LNCAP (cell line): ENCODE data around the gene CARTPT.

Experiments used
- TF ChIP-seq, protein P1 (sequence below): fragments of 450-650 bp; IDR thresholded peaks from 2 replicates; pipeline ENCODE4 v1.5.1; 2017; ENCODE audit warnings: mild to moderate bottlenecking

The CARTPT gene

DNA sequence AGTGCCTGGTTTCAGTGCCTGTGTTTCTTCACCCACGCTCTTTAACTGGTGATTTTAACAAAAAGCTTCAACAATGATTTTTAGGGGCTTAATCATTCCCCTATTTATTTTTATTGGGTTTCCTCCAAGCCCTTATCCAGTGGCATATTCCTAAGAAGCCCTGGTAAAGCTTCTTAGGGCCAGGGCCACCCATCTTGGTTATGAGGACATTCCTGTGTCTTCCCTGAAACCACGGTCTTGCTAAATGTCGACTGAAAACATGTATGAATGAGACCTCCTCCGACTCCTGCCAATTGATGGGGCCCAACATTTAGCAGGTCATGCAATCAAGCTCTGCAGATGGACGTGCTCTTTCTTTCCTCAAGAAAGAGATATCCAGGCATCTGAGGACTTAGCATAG lies 13.7 kb upstream of the CARTPT start:
- TF ChIP-seq, protein P1, sequence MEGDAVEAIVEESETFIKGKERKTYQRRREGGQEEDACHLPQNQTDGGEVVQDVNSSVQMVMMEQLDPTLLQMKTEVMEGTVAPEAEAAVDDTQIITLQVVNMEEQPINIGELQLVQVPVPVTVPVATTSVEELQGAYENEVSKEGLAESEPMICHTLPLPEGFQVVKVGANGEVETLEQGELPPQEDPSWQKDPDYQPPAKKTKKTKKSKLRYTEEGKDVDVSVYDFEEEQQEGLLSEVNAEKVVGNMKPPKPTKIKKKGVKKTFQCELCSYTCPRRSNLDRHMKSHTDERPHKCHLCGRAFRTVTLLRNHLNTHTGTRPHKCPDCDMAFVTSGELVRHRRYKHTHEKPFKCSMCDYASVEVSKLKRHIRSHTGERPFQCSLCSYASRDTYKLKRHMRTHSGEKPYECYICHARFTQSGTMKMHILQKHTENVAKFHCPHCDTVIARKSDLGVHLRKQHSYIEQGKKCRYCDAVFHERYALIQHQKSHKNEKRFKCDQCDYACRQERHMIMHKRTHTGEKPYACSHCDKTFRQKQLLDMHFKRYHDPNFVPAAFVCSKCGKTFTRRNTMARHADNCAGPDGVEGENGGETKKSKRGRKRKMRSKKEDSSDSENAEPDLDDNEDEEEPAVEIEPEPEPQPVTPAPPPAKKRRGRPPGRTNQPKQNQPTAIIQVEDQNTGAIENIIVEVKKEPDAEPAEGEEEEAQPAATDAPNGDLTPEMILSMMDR: no peak

DNA sequence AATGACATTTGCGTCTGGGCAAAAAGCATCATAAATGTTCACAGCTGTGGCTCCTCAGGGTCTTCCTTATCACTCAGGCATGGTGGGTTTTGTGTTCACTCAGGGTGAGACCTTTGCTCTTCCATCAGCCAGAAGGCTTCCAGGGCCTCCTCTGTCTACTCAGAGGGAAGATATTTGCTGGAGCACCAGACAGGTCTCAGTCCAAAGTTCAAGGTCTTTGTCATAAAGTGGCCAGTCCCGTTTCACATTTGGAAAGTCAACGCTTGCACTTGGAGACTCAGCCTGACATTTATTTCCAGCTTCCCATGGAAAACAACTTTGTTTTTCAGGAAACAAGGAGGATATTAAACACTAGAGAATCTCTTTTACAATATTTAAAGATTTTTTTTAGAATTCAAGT lies 12.2 kb upstream of the CARTPT start:
- TF ChIP-seq, protein P1: no peak

DNA sequence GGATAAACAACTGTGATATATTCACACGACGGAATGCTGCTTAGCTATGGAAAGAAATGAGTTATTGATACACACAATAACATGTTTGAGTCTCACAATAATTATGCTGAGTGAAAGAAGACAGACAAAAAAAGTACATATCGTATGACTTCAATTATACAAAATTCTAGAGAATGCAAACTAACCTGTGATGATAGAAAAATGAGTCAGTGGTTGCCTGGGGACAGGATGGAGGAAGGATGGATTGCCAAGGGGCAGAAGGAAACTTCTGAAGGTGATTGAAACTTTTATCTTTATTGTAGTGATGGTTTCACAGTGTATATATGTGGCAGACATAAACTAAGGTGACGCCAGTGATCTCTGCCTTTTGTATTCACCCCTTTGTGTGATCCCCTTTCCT lies 7.5 kb upstream of the CARTPT start:
- TF ChIP-seq, protein P1: no peak

DNA sequence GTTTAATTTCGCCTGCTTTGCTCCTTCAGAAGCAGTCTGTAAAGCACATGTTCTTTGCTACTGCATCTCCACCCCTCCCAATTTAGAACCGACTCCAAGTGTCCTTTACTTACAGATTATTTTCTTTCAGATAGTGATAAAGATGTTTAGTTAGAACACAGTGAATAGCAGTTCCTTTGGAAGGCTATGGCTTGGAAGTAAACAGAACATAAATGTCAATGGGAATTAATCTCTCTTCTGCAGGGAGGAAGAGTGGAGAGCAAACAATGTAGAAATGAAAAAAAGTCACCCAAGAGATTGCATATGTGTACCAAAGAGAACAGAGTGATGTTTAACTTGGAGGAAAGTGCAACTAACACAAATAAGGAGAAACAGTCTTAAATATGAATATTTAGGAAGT lies 4.2 kb upstream of the CARTPT start:
- TF ChIP-seq, protein P1: no peak

DNA sequence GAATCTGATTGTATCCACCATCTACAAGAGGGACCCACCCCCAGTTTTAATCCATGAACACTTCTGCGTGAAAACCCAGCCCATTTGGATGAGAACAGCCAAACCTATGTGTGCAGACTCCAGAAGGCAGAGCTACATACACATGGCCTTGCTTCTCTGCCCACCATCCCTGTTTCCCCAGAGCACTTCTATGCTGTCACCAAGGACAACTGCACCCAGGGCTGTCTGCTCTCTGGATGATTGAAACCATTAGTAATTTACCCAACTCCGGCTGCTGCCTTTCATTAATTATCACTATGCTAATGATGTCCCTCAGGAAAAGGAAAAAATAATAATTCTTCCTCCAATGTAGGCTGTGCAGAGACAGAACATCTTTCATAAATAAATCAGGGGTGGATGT lies 8.9 kb downstream of the CARTPT start:
- TF ChIP-seq, protein P1: no peak

DNA sequence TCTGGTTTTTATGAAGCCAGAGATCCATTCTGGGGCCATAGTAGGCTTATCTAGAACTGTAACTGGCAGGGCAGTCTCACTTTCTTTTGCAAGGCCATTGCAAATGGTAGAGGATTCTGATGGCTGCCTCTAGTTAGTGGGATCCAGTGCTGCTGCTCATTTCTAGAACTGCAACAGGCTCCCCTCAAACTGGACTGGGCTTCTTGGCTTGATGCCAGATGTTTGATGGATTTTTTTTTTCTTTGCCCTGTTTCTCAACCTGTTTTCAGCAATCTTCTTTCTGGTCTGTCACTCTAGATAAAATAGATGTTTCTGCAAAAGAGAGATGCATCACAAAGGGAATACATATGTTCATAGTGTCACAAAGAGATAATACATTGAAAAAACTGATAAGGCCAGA lies 11.9 kb downstream of the CARTPT start:
- TF ChIP-seq, protein P1: no peak

DNA sequence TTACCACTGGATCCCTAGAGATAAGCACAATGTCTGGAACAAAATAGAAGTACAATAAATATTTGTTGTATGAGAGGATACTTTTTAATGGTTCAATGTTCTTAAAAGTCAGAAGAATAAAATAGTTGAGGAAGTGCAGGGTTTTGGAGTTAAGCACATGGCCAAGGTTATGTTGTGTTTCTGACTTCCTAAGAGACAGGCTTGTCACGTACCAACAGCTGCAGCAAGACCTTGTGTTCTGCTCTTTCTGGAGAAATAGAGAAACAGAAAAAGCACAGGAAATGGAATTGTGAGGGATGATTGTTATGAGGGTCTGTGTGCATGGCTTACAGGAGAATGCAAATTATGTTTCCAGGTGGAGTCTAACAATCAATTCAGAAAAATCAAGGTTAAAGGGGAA lies 12.9 kb downstream of the CARTPT start:
- TF ChIP-seq, protein P1: no peak

DNA sequence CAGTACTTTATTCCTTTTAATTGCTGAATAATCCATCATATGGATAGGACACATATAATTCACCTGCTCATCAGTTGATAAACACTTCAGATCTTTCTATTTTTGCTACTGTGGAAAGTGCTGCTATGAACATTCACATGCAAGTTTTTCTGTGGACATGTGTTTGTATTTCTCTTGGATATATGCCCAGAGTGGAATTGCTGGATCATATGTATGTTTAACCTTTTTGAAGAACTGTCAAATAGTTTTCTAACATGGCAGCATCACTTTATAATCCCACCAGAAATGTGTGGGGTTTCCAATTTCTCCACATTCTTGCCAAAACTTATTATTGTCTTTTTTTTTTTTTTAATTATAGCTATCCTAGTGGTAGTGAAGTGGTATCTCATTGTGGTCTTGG lies 15.1 kb downstream of the CARTPT start:
- TF ChIP-seq, protein P1: no peak
